Activated naive CD8-positive, alpha-beta T cell treated with anti-CD3 and anti-CD28 coated beads for 36 hours (primary cell): ENCODE measurements around the gene EYA3. TPM values are rescaled to one million over a fixed set of nuclear protein-coding genes. Genes with fewer than 3 reads are reported as not detected.

Experiments
- DNase-seq: peaks from one replicate; pipeline ENCODE4 v3.0.0; 2021
- H3K27ac Mint-ChIP-seq: one replicate; pipeline ENCODE4 v1.8.0; 2022; ENCODE audit warnings: mild to moderate bottlenecking, moderate library complexity, mixed read lengths
- H3K27me3 Mint-ChIP-seq: one replicate; pipeline ENCODE4 v1.8.0; 2022; ENCODE audit warnings: mild to moderate bottlenecking, mixed read lengths
- H3K36me3 Mint-ChIP-seq: one replicate; pipeline ENCODE4 v1.8.0; 2021; ENCODE audit warnings: mild to moderate bottlenecking, mixed read lengths
- H3K4me1 Mint-ChIP-seq: one replicate; pipeline ENCODE4 v1.8.0; 2021; ENCODE audit warnings: mixed read lengths
- H3K4me3 Mint-ChIP-seq: one replicate; pipeline ENCODE4 v1.8.0; 2022; ENCODE audit warnings: mild to moderate bottlenecking, moderate library complexity, mixed read lengths
- H3K9me3 Mint-ChIP-seq: one replicate; pipeline ENCODE4 v1.8.0; 2022; ENCODE audit warnings: mixed read lengths
- total RNA-seq, 2 experiments: library from RNA; stranded (reverse); gene quantifications; one replicate each; pipeline ENCODE4 v1.2.3, GENCODE V29; 2021

Gene EYA3
- total RNA-seq, 2 experiments from 2014 or later: 30.0 to 30.3 TPM

- H3K27ac Mint-ChIP-seq: no peak overlapping the region
- no peaks in the 10 kb centered on the region for H3K36me3 Mint-ChIP-seq
- H3K4me1 Mint-ChIP-seq: peaks cover 6% of the 10 kb centered on the region
- H3K27me3 Mint-ChIP-seq: peaks cover 39% of the 10 kb centered on the region
- no peaks in the 10 kb centered on the region for H3K9me3 Mint-ChIP-seq
- DNase-seq: no peak
- H3K4me3 Mint-ChIP-seq: no peak overlapping the region
These were observed 35.1 kb upstream of the EYA3 start for GRCh38 chr1:28123461-28123961.

- H3K27me3 Mint-ChIP-seq: peaks cover 39% of the 10 kb centered on the region
- H3K36me3 Mint-ChIP-seq: no peaks in the 10 kb centered on the region
- DNase-seq: no peak
- H3K27ac Mint-ChIP-seq: no peak overlapping the region
- no peaks in the 10 kb centered on the region for H3K9me3 Mint-ChIP-seq
- H3K4me3 Mint-ChIP-seq: no peak overlapping the region
- H3K4me1 Mint-ChIP-seq: no peaks in the 10 kb centered on the region
These were observed 33.8 kb upstream of the EYA3 start for GRCh38 chr1:28122183-28122582.

GRCh38 chr1:28119556-28119955 lies 31.1 kb upstream of the EYA3 start:
- Mint-ChIP-seq H3K27ac (no peak overlapping the region), H3K36me3 (no peaks in the 10 kb centered on the region), H3K4me3 (no peak overlapping the region), H3K9me3 (no peaks in the 10 kb centered on the region), H3K27me3 (peaks cover 22% of the 10 kb centered on the region), H3K4me1 (peaks cover 8% of the 10 kb centered on the region)
- no peak for DNase-seq

- DNase-seq: no peak
- H3K4me1 Mint-ChIP-seq: peaks cover 8% of the 10 kb centered on the region
- no peaks in the 10 kb centered on the region for H3K9me3 Mint-ChIP-seq
- H3K4me3 Mint-ChIP-seq: no peak overlapping the region
- no peak overlapping the region for H3K27ac Mint-ChIP-seq
- no peaks in the 10 kb centered on the region for H3K36me3 Mint-ChIP-seq
- peaks cover 22% of the 10 kb centered on the region for H3K27me3 Mint-ChIP-seq
These were observed 30.4 kb upstream of the EYA3 start for GRCh38 chr1:28118640-28119307.

GRCh38 chr1:28115267-28115666 lies 26.9 kb upstream of the EYA3 start:
- DNase-seq: peak; percentile 56
- H3K4me3 Mint-ChIP-seq: no peak overlapping the region
- H3K9me3 Mint-ChIP-seq: no peaks in the 10 kb centered on the region
- peak overlapping the region; percentile 81 for H3K27ac Mint-ChIP-seq
- H3K27me3 Mint-ChIP-seq: peaks cover 22% of the 10 kb centered on the region
- H3K36me3 Mint-ChIP-seq: no peaks in the 10 kb centered on the region
- peaks cover 21% of the 10 kb centered on the region for H3K4me1 Mint-ChIP-seq

- Mint-ChIP-seq H3K27ac (peak overlapping the region; percentile 81), H3K27me3 (peaks cover 22% of the 10 kb centered on the region), H3K4me1 (peaks cover 21% of the 10 kb centered on the region), H3K4me3 (no peak overlapping the region), H3K9me3 (no peaks in the 10 kb centered on the region), H3K36me3 (no peaks in the 10 kb centered on the region)
- DNase-seq: no peak
These were observed 26.4 kb upstream of the EYA3 start for GRCh38 chr1:28114844-28115243.

- no peaks in the 10 kb centered on the region for H3K36me3 Mint-ChIP-seq
- no peaks in the 10 kb centered on the region for H3K9me3 Mint-ChIP-seq
- peaks cover 21% of the 10 kb centered on the region for H3K4me1 Mint-ChIP-seq
- no peak overlapping the region for H3K27ac Mint-ChIP-seq
- H3K4me3 Mint-ChIP-seq: no peak overlapping the region
- no peak for DNase-seq
- H3K27me3 Mint-ChIP-seq: peaks cover 9% of the 10 kb centered on the region
These were observed 24.8 kb upstream of the EYA3 start for GRCh38 chr1:28113242-28113572.

- Mint-ChIP-seq H3K4me1 (peaks cover 21% of the 10 kb centered on the region), H3K36me3 (no peaks in the 10 kb centered on the region), H3K27me3 (peaks cover 7% of the 10 kb centered on the region), H3K27ac (no peak overlapping the region), H3K9me3 (no peaks in the 10 kb centered on the region), H3K4me3 (no peak overlapping the region)
- no peak for DNase-seq
These were observed 24.2 kb upstream of the EYA3 start for GRCh38 chr1:28112388-28113241.

GRCh38 chr1:28111157-28111556 lies 22.7 kb upstream of the EYA3 start:
- Mint-ChIP-seq H3K27me3 (no peaks in the 10 kb centered on the region), H3K4me1 (peaks cover 21% of the 10 kb centered on the region), H3K27ac (peak overlapping the region; percentile 6), H3K36me3 (no peaks in the 10 kb centered on the region), H3K9me3 (no peaks in the 10 kb centered on the region), H3K4me3 (no peak overlapping the region)
- DNase-seq: no peak

GRCh38 chr1:28110555-28110954 lies 22.1 kb upstream of the EYA3 start:
- Mint-ChIP-seq H3K27ac (no peak overlapping the region), H3K9me3 (no peaks in the 10 kb centered on the region), H3K4me1 (peaks cover 20% of the 10 kb centered on the region), H3K36me3 (no peaks in the 10 kb centered on the region), H3K4me3 (no peak overlapping the region), H3K27me3 (no peaks in the 10 kb centered on the region)
- DNase-seq: no peak

GRCh38 chr1:28109639-28110038 lies 21.2 kb upstream of the EYA3 start:
- no peak overlapping the region for H3K27ac Mint-ChIP-seq
- no peaks in the 10 kb centered on the region for H3K36me3 Mint-ChIP-seq
- H3K4me3 Mint-ChIP-seq: no peak overlapping the region
- H3K4me1 Mint-ChIP-seq: peaks cover 13% of the 10 kb centered on the region
- no peaks in the 10 kb centered on the region for H3K9me3 Mint-ChIP-seq
- H3K27me3 Mint-ChIP-seq: no peaks in the 10 kb centered on the region
- DNase-seq: no peak

GRCh38 chr1:28108001-28108400 lies 19.6 kb upstream of the EYA3 start:
- Mint-ChIP-seq H3K27me3 (no peaks in the 10 kb centered on the region), H3K36me3 (no peaks in the 10 kb centered on the region), H3K4me3 (no peak overlapping the region), H3K9me3 (no peaks in the 10 kb centered on the region), H3K27ac (no peak overlapping the region), H3K4me1 (peaks cover 12% of the 10 kb centered on the region)
- DNase-seq: no peak

GRCh38 chr1:28104866-28105467 lies 16.6 kb upstream of the EYA3 start:
- H3K36me3 Mint-ChIP-seq: no peaks in the 10 kb centered on the region
- no peak overlapping the region for H3K27ac Mint-ChIP-seq
- H3K9me3 Mint-ChIP-seq: no peaks in the 10 kb centered on the region

GRCh38 chr1:28102189-28102588 lies 13.8 kb upstream of the EYA3 start:
- no peak for DNase-seq
- H3K4me3 Mint-ChIP-seq: no peak overlapping the region
- no peak overlapping the region for H3K27ac Mint-ChIP-seq

More at GRCh38 chr1:28104866-28105467, 16.6 kb upstream of the EYA3 start:
- no peak for DNase-seq
- H3K27me3 Mint-ChIP-seq: no peaks in the 10 kb centered on the region
- no peaks in the 10 kb centered on the region for H3K4me1 Mint-ChIP-seq
- no peak overlapping the region for H3K4me3 Mint-ChIP-seq

GRCh38 chr1:28099050-28099769 lies 10.8 kb upstream of the EYA3 start:
- H3K27me3 Mint-ChIP-seq: peaks cover 13% of the 10 kb centered on the region
- no peak for DNase-seq
- H3K27ac Mint-ChIP-seq: no peak overlapping the region
- H3K4me3 Mint-ChIP-seq: no peak overlapping the region
- H3K36me3 Mint-ChIP-seq: no peaks in the 10 kb centered on the region
- H3K9me3 Mint-ChIP-seq: no peaks in the 10 kb centered on the region
- no peaks in the 10 kb centered on the region for H3K4me1 Mint-ChIP-seq

More at GRCh38 chr1:28102189-28102588, 13.8 kb upstream of the EYA3 start:
- Mint-ChIP-seq H3K9me3 (no peaks in the 10 kb centered on the region), H3K4me1 (no peaks in the 10 kb centered on the region), H3K36me3 (no peaks in the 10 kb centered on the region), H3K27me3 (peaks cover 4% of the 10 kb centered on the region)
